GM06990 (cell line): ENCODE results near the gene TEX53.

Experiments
- DNase-seq: peaks from one replicate; pipeline ENCODE4 v3.0.0-alpha.2; 2011; ENCODE audit not compliant: insufficient read length; ENCODE audit errors: extremely low read depth
- H3K27me3 ChIP-seq: replicated peaks from 2 replicates; pipeline ENCODE4 v1.6.0; 2011; ENCODE audit warnings: low read length; ENCODE audit not compliant: control insufficient read depth, insufficient read depth
- H3K36me3 ChIP-seq: 2 replicates; pipeline ENCODE4 v1.5.1; 2011; ENCODE audit warnings: low read length; ENCODE audit not compliant: control insufficient read depth, insufficient read depth
- H3K4me3 ChIP-seq: replicated peaks from 2 replicates; pipeline ENCODE4 v1.5.1; 2011; ENCODE audit warnings: low read depth, mild to moderate bottlenecking, control low read depth, low read length
- CTCF ChIP-seq: IDR thresholded peaks from 2 replicates; pipeline ENCODE4 v1.5.1; 2011; ENCODE audit warnings: low read length, control low read depth, mild to moderate bottlenecking, inconsistent platforms; ENCODE audit not compliant: insufficient read depth, poor library complexity, severe bottlenecking

TEX53 gene

GRCh38 chr9:114613919-114614318 lies 43.7 kb downstream of the TEX53 start:
- H3K27me3 ChIP-seq, result no peaks in the 10 kb centered on the region
- H3K36me3 ChIP-seq, result no peaks in the 10 kb centered on the region; the same call in 1 of the 2 replicates
- DNase-seq, result no peak
- no peak for TF ChIP-seq CTCF
- H3K4me3 ChIP-seq, result no peak overlapping the region

GRCh38 chr9:114613087-114613486 lies 44.5 kb downstream of the TEX53 start:
- no peak for DNase-seq
- Histone ChIP-seq H3K36me3 (no peaks in the 10 kb centered on the region; the same call in 1 of the 2 replicates), H3K4me3 (no peak overlapping the region), H3K27me3 (no peaks in the 10 kb centered on the region)
- TF ChIP-seq CTCF, result no peak

- no peak for TF ChIP-seq CTCF
- no peak for DNase-seq
- H3K27me3 ChIP-seq, result no peaks in the 10 kb centered on the region
- H3K4me3 ChIP-seq, result peak overlapping the region; percentile 72
- H3K36me3 ChIP-seq, result no peaks in the 10 kb centered on the region
Measured at GRCh38 chr9:114612272-114612923, 45.2 kb downstream of the TEX53 start.

GRCh38 chr9:114611516-114612271 lies 45.9 kb downstream of the TEX53 start:
- Histone ChIP-seq H3K27me3 (no peaks in the 10 kb centered on the region), H3K4me3 (peak overlapping the region; percentile 72), H3K36me3 (no peaks in the 10 kb centered on the region)
- peak; percentile 60 for DNase-seq
- no peak for TF ChIP-seq CTCF

GRCh38 chr9:114608525-114608796 lies 49.1 kb downstream of the TEX53 start:
- H3K36me3 ChIP-seq, result no peaks in the 10 kb centered on the region
- no peaks in the 10 kb centered on the region for H3K27me3 ChIP-seq
- H3K4me3 ChIP-seq, result no peak overlapping the region
- no peak for DNase-seq
- TF ChIP-seq CTCF, result no peak
